HTR-8/SVneo (cell line): Measurements from ENCODE around the gene OPN3.

ENCODE experiments used
- DNase-seq: peaks from one replicate; pipeline ENCODE4 v3.0.0; 2011; ENCODE audit warnings: low spot score, mixed read lengths; ENCODE audit not compliant: insufficient read length
- FAIRE-seq: peaks from 2 replicates; lab custom pipeline; 2011; peaks lifted over from hg19 to GRCh38; lab: Jason Lieb, UNC

Gene OPN3

GRCh38 chr1:241596633-241597032, 43.5 kb downstream of the OPN3 start:
- no peak for DNase-seq
- FAIRE-seq: no peak

- FAIRE-seq: no peak
Measured at GRCh38 chr1:241593186-241593585, 47.0 kb downstream of the OPN3 start.

GRCh38 chr1:241592273-241592958, 47.8 kb downstream of the OPN3 start:
- DNase-seq (peak; percentile 36), FAIRE-seq (peak; percentile 46)

More at GRCh38 chr1:241593186-241593585, 47.0 kb downstream of the OPN3 start:
- no peak for DNase-seq

GRCh38 chr1:241591736-241592135, 48.4 kb downstream of the OPN3 start:
- DNase-seq: no peak

GRCh38 chr1:241591317-241591716, 48.9 kb downstream of the OPN3 start:
- DNase-seq (peak; percentile 41), FAIRE-seq (no peak)

More at GRCh38 chr1:241591736-241592135, 48.4 kb downstream of the OPN3 start:
- FAIRE-seq: no peak

DNA sequence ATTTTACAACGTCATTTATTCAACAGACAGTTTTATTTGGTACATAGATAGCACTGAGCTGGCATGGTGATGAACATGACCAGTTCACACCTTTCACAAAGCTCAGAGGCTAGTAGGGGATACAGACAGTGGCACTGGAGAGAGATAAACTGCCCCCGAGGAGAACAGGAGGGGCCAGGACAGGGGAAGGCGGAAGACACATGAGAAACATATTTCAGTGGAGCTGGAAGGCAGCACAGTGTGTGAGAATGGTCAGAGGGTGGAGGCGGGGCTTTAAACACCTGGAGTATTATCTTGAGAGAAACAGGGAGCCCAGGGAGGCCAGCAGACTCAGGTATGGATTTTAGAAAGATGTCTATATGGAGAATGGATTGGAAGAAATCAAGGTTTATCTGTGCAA, 49.5 kb downstream of the OPN3 start:
- FAIRE-seq: no peak
- no peak for DNase-seq

DNA sequence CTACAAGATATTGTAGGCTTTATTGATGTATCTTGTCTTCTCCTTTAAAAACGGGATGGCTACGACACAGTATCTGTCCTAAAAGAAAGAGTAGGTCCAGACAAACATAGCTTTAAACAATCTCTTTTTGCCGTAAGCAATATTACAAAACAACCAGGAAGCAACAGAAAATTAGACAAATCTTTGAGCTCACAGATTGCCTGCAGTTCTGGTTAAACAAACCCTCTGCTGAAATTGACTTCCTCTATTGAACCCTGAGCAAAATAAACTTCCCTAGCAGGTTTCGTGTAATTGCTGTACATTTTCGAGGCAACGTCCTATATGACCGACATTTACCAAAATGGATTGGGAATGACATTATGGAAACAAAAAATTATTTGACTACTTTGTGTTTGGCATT, 50.6 kb downstream of the OPN3 start:
- no peak for DNase-seq

DNA sequence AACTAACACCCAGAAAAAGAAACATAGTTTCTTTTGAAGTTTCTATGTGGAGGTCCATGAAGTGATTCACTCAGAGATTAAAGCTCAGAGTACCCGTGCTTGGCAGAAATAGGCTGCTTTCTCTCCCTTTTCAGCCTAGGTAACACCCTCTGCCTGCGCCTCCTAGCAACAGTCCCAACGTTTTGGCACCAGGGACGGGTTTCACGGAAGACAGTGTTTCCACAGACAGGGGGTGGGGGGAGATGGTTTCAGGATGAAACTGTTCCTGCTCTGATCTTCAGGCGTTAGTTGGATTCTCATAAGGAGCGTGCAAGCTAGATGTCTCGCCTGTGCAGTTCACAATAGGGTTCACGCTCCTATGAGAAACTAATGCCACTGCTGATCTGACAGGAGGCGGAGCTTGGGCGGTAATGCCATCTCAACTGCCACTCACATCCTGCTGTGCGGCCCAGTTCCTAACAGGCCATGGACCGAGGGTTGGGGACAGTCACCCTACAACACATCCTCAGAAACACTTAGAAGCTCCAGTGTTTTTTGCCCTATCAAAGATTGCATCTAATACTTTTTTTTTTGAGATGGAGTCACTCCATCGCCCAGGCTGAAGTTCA, 53.2 kb downstream of the OPN3 start:
- DNase-seq: no peak
- no peak for FAIRE-seq

More for the DNA sequence above, 50.6 kb downstream of the OPN3 start:
- FAIRE-seq: no peak

GRCh38 chr1:241582921-241583321, 57.2 kb downstream of the OPN3 start:
- FAIRE-seq (peak; percentile 36), DNase-seq (no peak)

DNA sequence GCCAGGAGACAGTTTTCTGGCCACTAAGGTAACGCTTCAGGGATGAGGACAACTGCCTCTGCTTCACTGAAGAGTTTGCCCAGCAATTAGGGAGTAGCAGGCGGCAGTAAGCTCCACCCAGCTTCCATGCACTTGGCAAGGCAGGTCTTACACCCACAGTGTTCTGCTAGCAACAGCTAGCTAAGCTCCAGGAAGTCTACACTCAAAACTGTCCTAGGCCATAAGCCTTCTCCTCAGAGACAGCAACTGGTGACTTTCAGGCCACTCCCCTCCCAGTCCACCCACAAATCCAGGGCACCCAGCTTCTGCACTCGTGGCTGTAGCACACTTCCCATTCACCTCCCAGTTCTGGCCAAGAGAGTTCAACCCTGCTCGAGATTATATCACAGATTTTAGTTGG, 60.7 kb downstream of the OPN3 start:
- FAIRE-seq (no peak), DNase-seq (no peak)

- no peak for DNase-seq
- no peak for FAIRE-seq
Measured at GRCh38 chr1:241574154-241574553, 66.0 kb downstream of the OPN3 start.

- FAIRE-seq: no peak
- no peak for DNase-seq
Measured at GRCh38 chr1:241569848-241570247, 70.3 kb downstream of the OPN3 start.

DNA sequence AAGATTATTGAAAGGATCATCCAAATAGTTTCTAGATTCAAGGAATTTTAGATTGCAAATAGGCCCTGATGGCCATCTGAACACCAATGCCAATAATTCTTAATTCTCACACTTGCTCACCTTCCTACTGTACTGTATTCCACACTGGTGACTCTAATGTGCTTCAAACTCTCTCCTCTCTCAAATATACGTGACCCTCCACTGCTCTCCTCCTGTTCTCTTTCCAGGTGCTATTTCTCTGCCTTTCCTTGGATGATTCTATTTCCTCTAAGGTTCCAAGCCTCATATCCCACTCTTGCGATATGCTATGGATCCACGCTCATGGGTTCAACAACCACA, 79.4 kb downstream of the OPN3 start:
- FAIRE-seq (no peak), DNase-seq (no peak)

DNA sequence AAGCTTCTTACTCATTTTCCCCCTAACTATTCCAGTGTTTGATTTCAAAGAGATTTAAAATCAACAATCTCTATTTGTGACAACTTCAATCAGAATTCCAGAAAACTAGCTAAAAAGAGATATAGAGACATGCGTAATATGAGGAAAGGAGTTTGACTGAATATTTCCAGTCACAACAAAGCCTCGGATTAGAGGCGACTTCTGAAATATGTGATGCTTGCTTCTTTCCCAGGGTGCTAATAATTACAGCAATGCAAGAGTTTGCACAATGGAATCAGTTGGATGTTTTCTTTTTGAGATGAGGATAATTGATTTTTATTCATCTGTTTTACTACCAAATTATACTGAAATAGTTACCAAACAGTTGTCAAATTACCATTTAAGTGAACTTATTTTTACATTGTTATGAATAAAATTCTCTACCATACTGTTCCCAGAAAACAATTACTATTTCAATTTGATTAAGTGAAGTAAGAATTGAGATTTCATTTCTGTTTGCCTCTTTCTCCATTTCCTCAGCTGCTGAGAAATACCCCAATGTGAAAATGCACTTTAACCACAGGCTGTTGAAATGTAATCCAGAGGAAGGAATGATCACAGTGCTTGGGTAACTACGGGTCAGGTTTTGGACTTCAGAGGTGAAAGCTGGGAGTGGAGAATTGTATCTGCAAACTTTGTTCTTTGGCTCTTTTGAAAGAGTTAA, 79.9 kb downstream of the OPN3 start:
- DNase-seq (no peak), FAIRE-seq (no peak)

- FAIRE-seq (no peak), DNase-seq (no peak)
Measured at GRCh38 chr1:241557551-241558193, 82.5 kb downstream of the OPN3 start.

DNA sequence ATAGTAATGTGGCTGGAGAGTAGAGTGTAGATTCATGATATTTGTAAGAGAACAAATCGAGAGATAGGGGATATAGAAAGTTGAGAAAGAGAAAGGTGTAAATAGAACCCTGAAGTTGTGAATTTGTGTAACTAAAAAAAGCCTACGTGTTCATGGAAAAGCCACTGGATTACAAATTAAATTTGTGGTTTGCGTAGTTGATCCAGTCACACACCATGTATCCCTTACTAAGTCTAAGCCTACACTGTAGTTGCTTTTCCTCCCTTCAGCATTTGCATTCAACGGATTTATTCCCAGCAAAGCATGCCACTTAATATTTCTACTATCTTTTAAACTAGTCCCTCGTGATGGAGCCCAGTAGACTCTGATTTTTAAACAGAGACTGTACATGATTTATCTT, 83.1 kb downstream of the OPN3 start:
- DNase-seq (no peak), FAIRE-seq (no peak)

- DNase-seq (no peak), FAIRE-seq (no peak)
Measured at GRCh38 chr1:241555526-241555925, 84.6 kb downstream of the OPN3 start.

GRCh38 chr1:241553886-241554592, 86.1 kb downstream of the OPN3 start:
- DNase-seq: no peak
- FAIRE-seq: no peak

- FAIRE-seq: no peak
Measured at GRCh38 chr1:241551759-241552638, 88.2 kb downstream of the OPN3 start.

More at GRCh38 chr1:241551759-241552638, 88.2 kb downstream of the OPN3 start:
- DNase-seq: no peak
